C4-2B (cell line): Measurements from ENCODE around the gene KCNJ4.

Experiments
- ZFX ChIP-seq: fragments of 450-650 bp; IDR thresholded peaks from 2 replicates; pipeline ENCODE4 v1.6.1; 2017
- TF ChIP-seq, protein P1 (sequence below): fragments of 450-650 bp; conservative IDR thresholded peaks from 2 replicates; pipeline ENCODE4 v1.5.1; 2017; ENCODE audit warnings: mild to moderate bottlenecking

DNA sequence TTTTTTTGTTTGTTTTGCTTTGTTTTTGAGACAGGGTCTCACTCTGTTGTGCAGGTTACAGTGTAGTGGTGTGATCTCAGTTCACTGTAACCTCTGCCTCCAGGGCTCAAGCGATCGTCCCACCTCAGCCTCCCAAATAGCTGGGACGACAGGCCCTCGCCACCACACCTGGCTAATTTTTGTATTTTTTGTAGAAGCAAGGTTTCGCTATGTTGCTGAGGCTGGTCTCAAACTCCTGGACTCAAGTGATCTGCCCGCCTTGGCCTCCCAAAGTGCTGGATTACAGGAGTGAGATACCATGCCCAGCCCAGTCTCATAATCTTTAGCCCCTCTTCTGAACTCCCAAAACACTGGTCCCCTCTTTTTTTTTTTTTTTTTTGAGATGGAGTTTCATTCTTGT lies 50.6 kb downstream of the KCNJ4 start:
- TF ChIP-seq, protein P1, sequence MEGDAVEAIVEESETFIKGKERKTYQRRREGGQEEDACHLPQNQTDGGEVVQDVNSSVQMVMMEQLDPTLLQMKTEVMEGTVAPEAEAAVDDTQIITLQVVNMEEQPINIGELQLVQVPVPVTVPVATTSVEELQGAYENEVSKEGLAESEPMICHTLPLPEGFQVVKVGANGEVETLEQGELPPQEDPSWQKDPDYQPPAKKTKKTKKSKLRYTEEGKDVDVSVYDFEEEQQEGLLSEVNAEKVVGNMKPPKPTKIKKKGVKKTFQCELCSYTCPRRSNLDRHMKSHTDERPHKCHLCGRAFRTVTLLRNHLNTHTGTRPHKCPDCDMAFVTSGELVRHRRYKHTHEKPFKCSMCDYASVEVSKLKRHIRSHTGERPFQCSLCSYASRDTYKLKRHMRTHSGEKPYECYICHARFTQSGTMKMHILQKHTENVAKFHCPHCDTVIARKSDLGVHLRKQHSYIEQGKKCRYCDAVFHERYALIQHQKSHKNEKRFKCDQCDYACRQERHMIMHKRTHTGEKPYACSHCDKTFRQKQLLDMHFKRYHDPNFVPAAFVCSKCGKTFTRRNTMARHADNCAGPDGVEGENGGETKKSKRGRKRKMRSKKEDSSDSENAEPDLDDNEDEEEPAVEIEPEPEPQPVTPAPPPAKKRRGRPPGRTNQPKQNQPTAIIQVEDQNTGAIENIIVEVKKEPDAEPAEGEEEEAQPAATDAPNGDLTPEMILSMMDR: no peak
- TF ChIP-seq ZFX: no peak
